Glomerular endothelial cell (primary cell): ENCODE results near the gene ZFR2. TPM values are rescaled to one million over a fixed set of nuclear protein-coding genes. Genes with fewer than 3 reads are reported as not detected.
"Not testable (repeated sequence)": the region's sequence is repeated elsewhere in the genome, so short reads cannot be mapped to it uniquely, and the experiment has no call there.

Experiments used
- DNase-seq: peaks from one replicate; pipeline ENCODE4 v3.0.0-alpha.2; 2011; ENCODE audit warnings: low read depth, low spot score; ENCODE audit errors: extremely low read depth
- total RNA-seq: library from RNA; depleted of rRNA; stranded (reverse); fragments of >200 nt; gene quantifications from 2 replicates; pipeline ENCODE4 v1.2.3, GENCODE V29; 2015

The ZFR2 gene
- total RNA-seq, 1 donor from 2014 or later, result 0.29 TPM

DNA sequence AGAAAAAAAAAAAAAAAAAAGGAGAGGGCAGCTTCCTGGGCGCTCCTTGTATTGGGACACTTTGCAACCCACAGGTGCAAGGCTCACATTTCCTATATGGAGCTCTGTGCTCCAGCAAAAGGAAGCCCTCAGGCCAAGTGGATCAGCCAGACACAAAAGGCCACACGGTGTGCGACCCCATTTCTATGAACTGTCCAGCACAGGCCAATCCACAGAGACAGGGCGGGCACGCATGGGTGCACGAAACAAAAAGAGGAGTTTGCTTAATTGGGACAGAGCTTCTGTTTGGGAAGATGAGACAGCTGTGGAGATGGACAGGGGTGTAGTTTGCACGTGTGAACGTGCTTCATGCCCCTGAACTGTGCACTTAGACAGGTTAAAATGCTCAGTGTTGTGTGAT is 51.1 kb downstream of the ZFR2 start:
- DNase-seq, result no peak

- no peak for DNase-seq
Measured at GRCh38 chr19:3816566-3817218, 52.1 kb downstream of the ZFR2 start.

GRCh38 chr19:3816148-3816547 is 52.7 kb downstream of the ZFR2 start:
- DNase-seq, result not testable (repeated sequence)

DNA sequence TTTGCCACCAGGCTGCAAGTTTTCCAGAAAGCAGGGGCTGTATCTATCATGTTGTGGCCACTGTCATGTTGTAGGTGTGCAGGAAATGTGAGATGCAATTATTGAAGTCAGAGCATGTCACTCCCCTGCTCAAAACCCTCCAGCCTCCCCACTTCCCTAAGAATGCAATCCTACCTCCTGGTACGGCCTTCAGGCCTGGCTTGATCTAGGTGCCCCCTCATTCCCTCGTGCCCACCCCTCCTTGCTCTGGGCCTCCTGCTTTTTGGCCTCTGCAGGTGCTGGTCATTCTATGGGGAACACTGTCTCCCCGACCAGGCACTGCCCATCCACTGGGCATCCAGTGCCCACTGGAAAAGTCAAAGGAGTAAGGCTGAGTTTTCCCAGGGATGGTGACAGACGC is 54.2 kb downstream of the ZFR2 start:
- DNase-seq, result no peak

DNA sequence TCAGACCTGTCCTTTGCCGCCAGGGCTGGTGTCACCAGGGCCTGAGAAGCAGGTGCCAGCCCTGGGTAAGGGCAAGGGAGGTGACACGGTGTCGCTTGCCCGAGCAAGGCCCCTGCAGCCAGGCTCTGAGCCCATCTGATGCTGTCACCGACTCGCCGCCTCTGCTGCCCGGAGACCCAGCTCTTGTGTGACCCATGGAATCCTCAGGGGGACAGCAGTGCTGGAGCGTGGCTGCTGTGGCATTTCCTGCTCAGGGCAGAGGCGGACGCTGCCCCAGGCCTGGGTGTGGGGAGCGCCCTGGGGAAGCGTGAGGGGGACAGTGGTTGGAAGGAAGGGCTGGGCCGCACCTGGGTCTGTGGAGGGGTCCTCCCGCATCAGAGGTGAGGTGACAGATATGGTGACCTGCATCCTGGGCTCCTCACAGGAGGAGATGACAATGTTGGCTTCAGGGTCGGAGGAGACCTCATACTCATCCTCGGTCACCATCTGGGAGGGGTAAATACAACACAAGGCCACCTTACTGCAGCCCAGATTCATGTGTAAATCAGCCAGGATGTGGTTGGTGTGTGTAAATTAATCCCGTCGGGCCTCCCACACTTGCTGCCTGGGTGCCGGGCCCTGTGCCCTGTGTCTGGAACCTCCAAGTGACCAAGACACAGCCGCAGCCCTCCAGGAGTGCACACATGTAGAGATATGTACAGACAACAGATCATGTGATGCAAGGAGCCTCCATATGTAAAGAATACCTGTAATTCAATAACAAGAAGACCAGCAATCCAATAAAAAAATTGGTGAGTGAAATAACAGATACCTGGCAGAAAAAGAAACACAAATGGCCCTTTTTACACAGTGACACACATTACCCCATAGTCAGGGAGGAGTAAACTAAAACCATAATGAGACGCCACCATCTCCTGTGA is 55.1 kb downstream of the ZFR2 start:
- no peak for DNase-seq

DNA sequence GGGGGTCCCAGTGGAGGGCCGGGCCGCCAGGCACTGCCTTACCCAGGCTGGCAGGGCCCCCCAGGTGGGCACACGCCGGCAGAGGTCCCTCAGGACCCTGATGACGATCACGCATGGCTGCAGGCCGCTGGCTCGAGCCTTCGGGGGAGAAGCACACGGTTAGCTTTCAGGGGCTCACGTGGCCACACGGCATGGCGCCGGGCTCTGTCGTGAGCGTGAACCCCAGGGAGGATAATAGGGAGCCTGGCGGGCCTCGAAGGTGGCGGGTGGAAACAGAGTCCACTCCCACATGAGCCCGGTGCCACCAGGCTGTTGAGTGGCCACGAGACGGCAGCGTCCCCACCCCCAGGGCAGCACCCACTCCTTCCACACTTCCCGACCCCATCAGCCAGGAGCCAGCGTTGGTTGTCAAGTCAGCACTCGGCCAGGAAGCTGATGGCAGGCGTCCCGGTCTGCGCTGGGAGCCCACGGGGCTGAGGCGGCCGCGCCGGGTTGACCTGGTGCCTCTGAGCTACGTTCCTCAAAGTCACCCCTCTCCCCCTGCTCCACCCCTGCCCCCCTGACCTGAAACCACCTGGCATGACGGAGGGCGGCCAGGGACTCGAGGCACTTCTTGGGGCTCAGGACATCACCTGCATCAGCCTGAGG is 58.0 kb downstream of the ZFR2 start:
- DNase-seq, result no peak

GRCh38 chr19:3809881-3810707 is 58.7 kb downstream of the ZFR2 start:
- DNase-seq, result no peak

DNA sequence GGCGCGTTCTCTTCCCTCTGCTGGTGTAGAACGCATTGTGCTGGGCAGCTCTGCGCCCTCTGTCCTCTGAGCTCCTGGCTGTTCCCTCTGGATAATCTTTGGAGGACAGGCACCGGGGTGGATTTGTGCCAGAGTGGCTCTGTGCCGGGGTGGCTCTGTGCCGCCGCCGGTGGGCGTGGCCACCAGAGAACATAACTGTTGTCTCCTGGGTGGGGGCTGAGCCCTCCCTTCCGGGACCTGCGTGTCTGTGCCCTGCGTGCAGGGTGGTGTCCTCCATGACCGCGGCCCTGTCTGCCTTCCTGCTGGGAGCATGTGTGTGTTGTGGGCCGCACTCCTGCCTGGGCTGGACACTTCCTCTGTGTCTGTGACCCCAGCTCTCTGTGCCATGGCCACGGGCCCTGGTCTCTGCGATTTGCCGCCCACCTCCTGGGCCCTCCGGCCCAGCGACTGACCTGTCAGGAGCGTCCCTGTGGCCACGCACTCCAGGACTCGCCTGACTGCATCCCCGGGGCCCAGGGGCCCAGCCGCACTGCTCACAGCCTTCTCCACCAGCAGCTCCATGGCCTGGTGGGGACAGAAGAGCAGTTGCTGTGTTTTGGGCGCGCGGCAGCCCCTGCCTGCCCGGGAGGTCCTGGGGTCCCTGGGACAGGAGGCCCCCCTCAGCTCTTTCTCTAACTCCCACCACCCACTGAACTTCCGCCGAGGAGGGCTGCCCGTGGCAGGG is 60.3 kb downstream of the ZFR2 start:
- DNase-seq, result no peak

GRCh38 chr19:3807574-3808354 is 61.1 kb downstream of the ZFR2 start:
- DNase-seq, result no peak

DNA sequence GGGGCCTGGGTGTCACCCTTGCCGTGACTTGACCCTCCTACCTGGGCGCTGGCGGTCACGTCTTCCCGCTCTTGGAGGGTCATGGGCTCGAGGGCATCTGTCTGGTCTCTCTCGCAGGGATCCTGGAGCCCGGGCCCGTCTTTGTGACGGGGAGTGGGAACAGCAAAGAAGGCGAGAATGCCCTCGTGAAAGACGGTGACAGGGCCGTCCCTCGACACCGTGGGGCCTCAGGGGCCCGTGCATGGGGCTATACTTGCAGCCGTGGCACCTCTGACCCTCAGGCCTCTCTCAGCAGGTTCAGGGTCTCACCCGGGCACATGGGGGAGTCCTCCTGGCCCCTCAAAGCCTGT is 61.7 kb downstream of the ZFR2 start:
- no peak for DNase-seq

GRCh38 chr19:3805859-3806258 is 63.0 kb downstream of the ZFR2 start:
- DNase-seq, result no peak

DNA sequence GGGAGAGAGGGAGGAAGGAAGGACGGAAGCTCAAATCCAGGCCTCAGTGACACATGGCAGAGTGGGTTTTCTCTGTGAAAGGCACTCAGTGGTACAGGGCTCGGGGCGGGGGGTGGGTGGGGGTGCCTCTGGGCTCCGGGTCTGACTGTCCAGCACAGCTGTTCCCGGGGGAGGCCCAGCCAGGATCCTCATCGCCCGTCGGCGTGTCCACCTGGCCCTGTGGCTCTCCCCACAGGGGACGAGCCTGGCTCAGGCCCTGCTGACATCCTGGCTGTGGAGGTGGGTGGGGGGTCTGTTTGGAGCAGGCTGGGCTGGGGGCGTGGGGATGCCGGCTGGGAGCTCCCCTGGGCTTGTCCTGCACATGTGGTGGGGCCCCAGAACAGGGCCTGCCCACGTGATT is 64.4 kb downstream of the ZFR2 start:
- no peak for DNase-seq

- no peak for DNase-seq
Measured at GRCh38 chr19:3803986-3804385, 64.9 kb downstream of the ZFR2 start.

DNA sequence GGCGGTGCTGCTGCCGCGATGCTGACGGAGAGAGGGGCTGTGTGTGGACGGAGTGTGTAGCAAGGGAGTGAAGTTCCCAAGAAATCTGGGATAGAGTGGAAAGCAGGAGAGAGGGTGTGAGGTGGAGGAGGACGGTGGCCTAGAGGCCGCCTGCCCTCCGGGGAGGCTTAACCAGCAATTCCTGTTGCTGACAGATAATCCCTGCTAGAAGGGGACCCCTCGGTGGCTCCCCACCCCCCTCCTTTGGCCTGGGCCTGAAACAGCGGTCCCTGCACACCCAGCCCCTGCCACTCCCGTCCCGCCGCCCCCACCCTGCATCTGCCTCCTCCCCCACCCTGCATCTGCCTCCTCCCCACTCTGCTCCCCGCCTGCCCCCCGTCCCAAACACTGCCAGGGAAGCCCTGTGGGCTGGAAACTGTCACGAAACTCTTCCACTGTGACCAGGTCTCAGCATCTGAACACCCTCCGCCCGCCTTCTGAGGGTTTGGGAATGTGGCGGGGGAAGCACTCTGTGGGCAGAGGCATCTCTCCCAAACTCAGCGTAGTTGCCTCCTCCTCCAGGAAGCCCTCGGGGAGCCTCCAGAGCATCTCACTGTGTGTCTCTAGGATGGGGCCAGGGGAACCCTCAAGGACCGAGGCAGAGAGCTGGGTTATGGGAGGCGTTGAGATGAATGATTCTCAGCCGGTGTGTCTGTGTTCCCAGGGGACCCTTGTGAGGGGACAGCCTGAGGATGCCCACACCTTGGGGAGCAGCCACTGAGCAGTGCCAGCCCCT is 65.5 kb downstream of the ZFR2 start:
- no peak for DNase-seq

DNA sequence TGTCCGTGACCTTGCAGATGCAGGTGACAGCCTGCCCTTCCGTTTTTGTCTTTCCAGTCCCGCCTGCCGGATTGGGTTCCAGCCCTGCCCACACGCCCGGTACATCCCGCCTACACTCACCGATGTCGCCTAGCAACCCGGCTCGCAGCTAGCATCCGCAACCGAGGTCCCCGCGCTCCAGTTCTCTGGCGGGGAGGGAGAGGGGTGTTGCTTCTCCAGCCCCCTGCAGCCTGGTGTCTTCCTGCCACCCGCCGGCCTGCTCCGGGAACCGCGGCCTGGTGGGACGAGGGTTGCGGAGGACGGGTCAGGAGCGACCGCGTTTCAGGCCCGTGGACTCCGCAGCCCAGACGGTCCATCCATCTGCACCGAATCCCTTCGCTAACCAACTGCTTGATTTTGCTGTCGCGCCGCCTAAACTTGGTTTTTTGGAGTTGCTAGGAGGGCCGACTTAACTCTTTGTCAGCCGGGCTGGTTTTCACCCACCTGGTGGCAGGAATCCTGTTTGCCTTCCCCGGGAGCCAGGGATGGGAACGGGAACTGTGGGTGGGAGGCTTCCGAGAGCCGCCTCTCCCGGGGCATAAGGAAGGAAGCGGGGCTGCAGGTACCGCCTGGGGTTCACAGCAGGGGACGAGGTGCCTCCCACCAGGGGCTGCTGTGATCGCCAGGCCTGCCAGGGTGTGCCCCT is 67.3 kb downstream of the ZFR2 start:
- DNase-seq, result no peak

- no peak for DNase-seq
Measured at GRCh38 chr19:3800996-3801395, 67.8 kb downstream of the ZFR2 start.

GRCh38 chr19:3798137-3798536 is 70.7 kb downstream of the ZFR2 start:
- no peak for DNase-seq

DNA sequence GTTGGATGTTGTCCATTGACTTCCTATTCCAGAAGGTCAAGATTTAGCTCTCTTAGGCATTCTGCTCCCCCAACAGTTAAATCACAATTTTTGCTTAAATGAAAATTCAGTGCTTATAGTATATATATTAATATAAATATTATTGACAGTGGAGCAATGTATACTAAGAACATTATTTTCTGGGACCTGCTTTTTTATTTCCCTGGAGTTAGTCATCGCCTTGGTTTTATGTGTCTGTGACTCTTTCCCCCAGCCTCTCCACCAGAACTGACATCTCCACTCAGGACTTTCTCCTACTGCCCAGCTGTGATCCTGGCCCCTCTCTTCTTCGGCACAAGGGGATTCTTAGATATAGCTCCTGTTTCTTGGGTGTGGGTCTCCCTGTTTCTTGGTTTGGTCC is 72.5 kb downstream of the ZFR2 start:
- DNase-seq, result no peak
